Astrocyte (in vitro differentiated cells and primary cell): ENCODE data around the gene HCRTR1. TPM values are rescaled to one million over a fixed set of nuclear protein-coding genes. Genes with fewer than 3 reads are reported as not detected.
A peak's percentile ranks its signal among the peaks of the same experiment; 100 is the strongest.

Experiments used
- DNase-seq: peaks from one replicate; pipeline ENCODE4 v3.0.0-alpha.2; 2010; ENCODE audit warnings: low read depth
- FAIRE-seq: peaks from 2 replicates; lab custom pipeline; 2011; peaks lifted over from hg19 to GRCh38; lab: Jason Lieb, UNC
- H2AFZ ChIP-seq: 2 replicates; pipeline ENCODE4 v1.6.0; 2012; ENCODE audit warnings: low read depth, low read length, inconsistent platforms
- H3K27ac ChIP-seq: 2 replicates; pipeline ENCODE4 v1.5.1; 2011; ENCODE audit warnings: low read depth, low read length, inconsistent platforms
- H3K27me3 ChIP-seq: 2 replicates; pipeline ENCODE4 v1.6.0; 2011; ENCODE audit warnings: low read length, inconsistent platforms; ENCODE audit not compliant: insufficient read depth
- H3K36me3 ChIP-seq: 2 replicates; pipeline ENCODE4 v1.5.1; 2011; ENCODE audit warnings: low read length, inconsistent platforms; ENCODE audit not compliant: insufficient read depth
- H3K4me1 ChIP-seq: 2 replicates; pipeline ENCODE4 v1.5.1; 2011; ENCODE audit warnings: low read length, inconsistent platforms; ENCODE audit not compliant: insufficient read depth
- H3K4me2 ChIP-seq: 2 replicates; pipeline ENCODE4 v1.6.0; 2012; ENCODE audit warnings: low read length, inconsistent platforms
- H3K4me3 ChIP-seq: 2 replicates; pipeline ENCODE4 v1.5.1; 2011; ENCODE audit warnings: low read depth, mild to moderate bottlenecking, low read length, inconsistent platforms; ENCODE audit not compliant: insufficient read depth
- H3K79me2 ChIP-seq: 2 replicates; pipeline ENCODE4 v1.6.0; 2012; ENCODE audit warnings: mild to moderate bottlenecking, low read length, inconsistent platforms; ENCODE audit not compliant: insufficient read depth
- H3K9ac ChIP-seq: 2 replicates; pipeline ENCODE4 v1.6.0; 2012; ENCODE audit warnings: mild to moderate bottlenecking, low read length, inconsistent platforms
- H3K9me3 ChIP-seq: 2 replicates; pipeline ENCODE4 v1.5.1; 2012; ENCODE audit warnings: low read depth, mild to moderate bottlenecking, low read length, inconsistent platforms; ENCODE audit not compliant: insufficient read depth
- H4K20me1 ChIP-seq: 2 replicates; pipeline ENCODE4 v1.6.0; 2012; ENCODE audit warnings: low read length, inconsistent platforms; ENCODE audit not compliant: insufficient read depth
- H3K27ac Mint-ChIP-seq: one replicate; pipeline ENCODE4 v1.8.0; 2021; ENCODE audit warnings: mild to moderate bottlenecking, mixed read lengths; ENCODE audit not compliant: unreplicated experiment
- H3K27me3 Mint-ChIP-seq: one replicate; pipeline ENCODE4 v1.8.0; 2021; ENCODE audit warnings: low read depth, mixed read lengths; ENCODE audit not compliant: unreplicated experiment
- H3K36me3 Mint-ChIP-seq: one replicate; pipeline ENCODE4 v1.8.0; 2021; ENCODE audit warnings: low read depth, mixed read lengths; ENCODE audit not compliant: unreplicated experiment
- H3K4me1 Mint-ChIP-seq: one replicate; pipeline ENCODE4 v1.8.0; 2021; ENCODE audit warnings: low read depth, mixed read lengths; ENCODE audit not compliant: unreplicated experiment
- H3K4me3 Mint-ChIP-seq: one replicate; pipeline ENCODE4 v1.8.0; 2021; ENCODE audit warnings: mild to moderate bottlenecking, moderate library complexity, mixed read lengths; ENCODE audit not compliant: unreplicated experiment
- H3K9me3 Mint-ChIP-seq: one replicate; pipeline ENCODE4 v1.8.0; 2021; ENCODE audit warnings: mild to moderate bottlenecking, mixed read lengths; ENCODE audit not compliant: unreplicated experiment
- EZH2 ChIP-seq: IDR thresholded peaks from 2 replicates; pipeline ENCODE4 v1.6.1; 2012; ENCODE audit warnings: mild to moderate bottlenecking, low read length, inconsistent platforms; ENCODE audit not compliant: insufficient read depth
- total RNA-seq: library from RNA; stranded (reverse); gene quantifications from 2 replicates; pipeline ENCODE4 v1.2.1, GENCODE V29; 2021
- TF ChIP-seq, protein P1 (sequence below): IDR thresholded peaks from 2 replicates; pipeline ENCODE4 v1.5.1; 2011; ENCODE audit warnings: low read depth, mild to moderate bottlenecking, inconsistent platforms, low read length, moderate library complexity; ENCODE audit not compliant: insufficient read depth

The HCRTR1 gene
- total RNA-seq, 1 donor from 2014 or later = not detected

DNA sequence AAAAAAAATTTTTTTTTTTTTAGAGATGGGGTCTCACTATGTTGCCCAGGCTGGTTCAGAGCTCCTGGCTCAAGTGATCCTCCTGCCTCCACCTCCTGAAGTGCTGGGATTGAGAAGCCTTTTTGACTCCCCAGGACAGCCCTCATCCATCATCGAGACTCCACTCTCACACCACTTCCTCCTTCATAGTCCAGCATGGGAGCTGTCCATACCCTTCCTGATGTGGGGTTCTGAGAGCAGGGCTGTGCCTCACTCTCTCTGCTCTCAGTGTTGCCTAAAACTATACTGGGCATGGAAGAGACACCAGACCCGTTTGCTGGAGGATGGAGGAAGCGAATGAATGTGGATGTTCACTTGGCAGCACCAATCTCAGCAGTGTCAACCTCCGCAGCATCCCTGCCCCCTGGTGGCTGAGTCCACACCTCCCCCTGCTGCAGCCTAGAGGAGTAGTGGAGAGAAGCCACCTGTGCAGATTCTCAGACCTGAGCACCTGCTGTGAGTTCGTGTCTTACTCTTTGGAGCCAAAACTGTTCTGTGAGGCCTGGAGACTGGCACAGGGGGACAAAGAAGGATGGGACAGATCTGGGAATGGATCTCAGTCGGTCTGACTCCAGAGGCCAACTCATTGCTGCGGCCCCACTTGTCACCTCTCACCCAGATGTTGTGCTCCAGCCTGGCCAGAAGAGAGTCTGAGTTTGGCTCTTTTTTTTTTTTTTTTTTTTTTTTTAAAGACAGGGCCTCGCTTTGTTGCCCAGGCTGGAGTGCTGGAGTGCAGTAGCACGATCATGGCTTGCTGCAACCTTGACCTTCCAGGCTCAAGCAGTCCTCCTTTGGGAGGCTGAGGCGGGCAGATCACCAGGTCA is 23.5 kb upstream of the HCRTR1 start:
- Histone ChIP-seq H3K4me1 (peaks cover 4% of the 10 kb centered on the region), H2AFZ (no peak overlapping the region), H3K9me3 (no peaks in the 10 kb centered on the region), H3K27me3 (no peaks in the 10 kb centered on the region), H3K4me3 (no peak overlapping the region), H3K79me2 (no peaks in the 10 kb centered on the region), H3K9ac (no peak overlapping the region), H3K36me3 (no peaks in the 10 kb centered on the region), H3K4me2 (no peak overlapping the region), H4K20me1 (no peaks in the 10 kb centered on the region), H3K27ac (no peak overlapping the region)
- no peak for FAIRE-seq
- peak; percentile 30 for DNase-seq
- H3K36me3 Mint-ChIP-seq = peaks cover 3% of the 10 kb centered on the region
- peaks cover 17% of the 10 kb centered on the region for H3K27me3 Mint-ChIP-seq
- H3K9me3 Mint-ChIP-seq = no peaks in the 10 kb centered on the region
- H3K4me1 Mint-ChIP-seq = peaks cover 11% of the 10 kb centered on the region
- H3K27ac Mint-ChIP-seq = no peak overlapping the region
- TF ChIP-seq, protein P1, sequence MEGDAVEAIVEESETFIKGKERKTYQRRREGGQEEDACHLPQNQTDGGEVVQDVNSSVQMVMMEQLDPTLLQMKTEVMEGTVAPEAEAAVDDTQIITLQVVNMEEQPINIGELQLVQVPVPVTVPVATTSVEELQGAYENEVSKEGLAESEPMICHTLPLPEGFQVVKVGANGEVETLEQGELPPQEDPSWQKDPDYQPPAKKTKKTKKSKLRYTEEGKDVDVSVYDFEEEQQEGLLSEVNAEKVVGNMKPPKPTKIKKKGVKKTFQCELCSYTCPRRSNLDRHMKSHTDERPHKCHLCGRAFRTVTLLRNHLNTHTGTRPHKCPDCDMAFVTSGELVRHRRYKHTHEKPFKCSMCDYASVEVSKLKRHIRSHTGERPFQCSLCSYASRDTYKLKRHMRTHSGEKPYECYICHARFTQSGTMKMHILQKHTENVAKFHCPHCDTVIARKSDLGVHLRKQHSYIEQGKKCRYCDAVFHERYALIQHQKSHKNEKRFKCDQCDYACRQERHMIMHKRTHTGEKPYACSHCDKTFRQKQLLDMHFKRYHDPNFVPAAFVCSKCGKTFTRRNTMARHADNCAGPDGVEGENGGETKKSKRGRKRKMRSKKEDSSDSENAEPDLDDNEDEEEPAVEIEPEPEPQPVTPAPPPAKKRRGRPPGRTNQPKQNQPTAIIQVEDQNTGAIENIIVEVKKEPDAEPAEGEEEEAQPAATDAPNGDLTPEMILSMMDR = peak; percentile 83
- no peak for TF ChIP-seq EZH2
- no peak overlapping the region for H3K4me3 Mint-ChIP-seq

DNA sequence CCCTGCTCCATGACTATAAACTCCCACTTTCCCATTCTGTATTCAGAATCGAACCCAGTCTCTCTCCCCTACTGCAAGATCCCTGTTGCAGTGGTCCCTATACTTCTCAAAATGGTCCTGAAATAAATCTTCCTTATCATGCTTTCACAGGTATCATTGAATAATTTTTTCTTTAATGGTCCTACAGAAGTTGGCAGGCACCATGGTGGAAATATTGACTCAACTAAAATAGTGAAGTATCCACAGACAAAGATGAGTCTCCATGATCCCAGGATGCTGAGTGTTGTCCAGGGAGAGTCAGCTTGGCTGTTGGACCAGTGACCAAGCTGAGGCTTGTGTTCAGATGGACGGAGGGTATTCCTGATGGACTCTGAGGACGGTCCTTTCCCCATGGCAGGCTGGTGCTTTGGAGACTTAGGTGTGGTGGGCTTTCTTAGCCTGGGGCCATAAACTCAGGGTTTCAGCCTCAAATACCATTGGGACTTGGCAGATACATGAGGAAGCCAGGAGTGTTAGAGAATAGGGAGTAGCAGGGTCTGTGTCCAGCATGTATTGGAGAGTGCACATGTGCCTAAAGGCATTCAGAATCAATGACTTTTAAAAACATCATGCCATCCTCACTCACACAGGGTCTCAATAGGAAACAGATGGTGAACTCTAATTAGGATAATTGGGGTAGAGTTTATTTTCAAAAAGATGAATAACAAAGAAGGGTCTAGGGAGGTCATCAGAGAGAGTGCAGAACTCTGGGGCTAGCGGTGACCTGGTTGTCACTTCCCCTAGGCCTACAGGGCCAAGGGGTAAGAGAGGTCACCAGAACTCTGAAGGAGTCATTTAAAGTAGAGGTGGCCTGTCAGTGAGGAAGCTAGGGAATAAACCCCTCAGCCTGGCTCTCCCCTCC is 21.4 kb upstream of the HCRTR1 start:
- Histone ChIP-seq H3K36me3 (no peaks in the 10 kb centered on the region), H4K20me1 (no peaks in the 10 kb centered on the region), H3K4me2 (no peak overlapping the region), H3K4me1 (no peaks in the 10 kb centered on the region), H3K79me2 (no peaks in the 10 kb centered on the region), H2AFZ (no peak overlapping the region), H3K9me3 (no peaks in the 10 kb centered on the region), H3K9ac (no peak overlapping the region), H3K4me3 (no peak overlapping the region), H3K27ac (no peak overlapping the region), H3K27me3 (no peaks in the 10 kb centered on the region)
- H3K4me1 Mint-ChIP-seq = peaks cover 9% of the 10 kb centered on the region
- H3K27ac Mint-ChIP-seq = no peak overlapping the region
- no peak for DNase-seq
- no peak for FAIRE-seq
- no peaks in the 10 kb centered on the region for H3K9me3 Mint-ChIP-seq
- peaks cover 2% of the 10 kb centered on the region for H3K36me3 Mint-ChIP-seq
- H3K4me3 Mint-ChIP-seq = no peak overlapping the region
- no peak for TF ChIP-seq EZH2
- TF ChIP-seq, protein P1 = no peak
- H3K27me3 Mint-ChIP-seq = peaks cover 18% of the 10 kb centered on the region
